Gastrocnemius medialis (tissue), 4 donors: Measurements from ENCODE around the gene DSEL. TPM values are rescaled to one million over a fixed set of nuclear protein-coding genes. Genes with fewer than 3 reads are reported as not detected.

Experiments used
- ATAC-seq, 2 donors: fragments of 150-250 bp; one replicate each; pipeline ENCODE4 v1.9.1; 2016
- DNase-seq, 2 donors: peaks; one replicate each; pipeline ENCODE4 v3.0.0-alpha.2; 2019
- H3K27ac ChIP-seq, 4 donors: fragments of 200-600 bp; sonication (generic); 1 replicate in 1 of 4; 2 replicates in 3 of 4; pipeline ENCODE4 v1.5.1; 2016 to 2018; ENCODE audit warnings: mild to moderate bottlenecking in 2 of 4, moderate library complexity in 1 of 4
- H3K27me3 ChIP-seq, 3 donors: fragments of 200-600 bp; sonication (generic) in 2 of 3; 1 replicate in 1 of 3; 2 replicates in 2 of 3; pipeline versions ENCODE4 v1.5.1 to v1.6.0; 2016 to 2019; ENCODE audit warnings: mild to moderate bottlenecking in 1 of 3, moderate library complexity in 1 of 3
- H3K36me3 ChIP-seq, 2 donors: fragments of 200-600 bp; sonication (generic) in 1 of 2; one replicate each; pipeline ENCODE4 v1.5.1; 2017 to 2018
- H3K4me1 ChIP-seq, 2 donors: fragments of 200-600 bp; sonication (generic) in 1 of 2; one replicate each; pipeline ENCODE4 v1.5.1; 2016 to 2017; ENCODE audit warnings: mild to moderate bottlenecking in 2 of 2
- H3K4me3 ChIP-seq, 4 donors: fragments of 200-600 bp; sonication (generic) in 3 of 4; 1 replicate in 1 of 4; 2 replicates in 3 of 4; pipeline ENCODE4 v1.5.1; 2016 to 2019; ENCODE audit warnings: mild to moderate bottlenecking in 2 of 4
- H3K9me3 ChIP-seq, 3 donors: fragments of 200-600 bp; sonication (generic) in 2 of 3; 1 replicate in 1 of 3; 2 replicates in 2 of 3; pipeline ENCODE4 v1.5.1; 2016 to 2019
- POLR2A ChIP-seq, 2 donors: fragments of 450-650 bp; IDR thresholded peaks; one replicate each; pipeline ENCODE4 v1.6.1; 2017; ENCODE audit warnings: antibody characterized with exemption in 2 of 2, mild to moderate bottlenecking in 2 of 2, moderate library complexity in 2 of 2
- in situ Hi-C, 4 donors: fragments of 200-750 bp; cut with MboI; loops; one replicate each; pipeline versions ENCODE4 v1.15.0 to v1.8.0; 2017; ENCODE audit warnings: low sequenced_read_pairs in 4 of 4
- intact Hi-C: fragments of 100-400 bp; cut with DNase I; formaldehyde crosslinking; loops from one replicate; pipeline ENCODE4 v1.15.1; 2023; ENCODE audit warnings: low total_unique reads
- total RNA-seq, 4 donors: library from RNA; depleted of rRNA; stranded (reverse); fragments of >200 nt; gene quantifications; one replicate each; pipeline versions ENCODE4 v1.1.0 to v1.2.3, GENCODE V29; 2016
- TF ChIP-seq, protein P1 (sequence below), 5 experiments: fragments of 450-650 bp in 3 of 5; fragments of 200-600 bp in 2 of 5; sonication (generic) in 2 of 5; IDR thresholded peaks in 4 of 5; conservative IDR thresholded peaks in 1 of 5; 1 replicate in 4 of 5; 2 replicates in 1 of 5; pipeline ENCODE4 v1.5.1; 2016 to 2019; ENCODE audit warnings: antibody characterized with exemption in 5 of 5, mild to moderate bottlenecking in 3 of 5, moderate library complexity in 3 of 5

Gene DSEL
- total RNA-seq, 4 donors from 2014 or later, result 1.6 to 2.5 (median 2.3) TPM

DNA sequence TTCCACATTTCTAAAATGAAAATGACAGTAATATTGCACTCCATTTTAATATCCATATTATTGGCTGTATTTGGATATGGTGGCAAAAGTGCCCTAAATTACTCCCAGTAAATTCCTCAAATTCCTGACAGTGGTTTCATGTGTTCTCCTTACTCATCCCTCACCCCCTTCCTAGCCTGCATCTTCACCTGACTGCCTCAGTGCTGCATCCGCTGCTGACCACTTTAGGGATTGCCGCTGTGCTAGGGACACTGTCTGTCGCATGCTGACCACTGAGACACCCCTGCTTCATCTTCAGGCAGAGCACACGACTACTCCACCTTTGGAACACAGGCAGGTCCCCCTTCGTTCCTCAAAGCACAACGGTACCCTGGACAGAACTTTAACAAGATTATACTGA lies 32.6 kb downstream of the DSEL start:
- H3K27ac ChIP-seq, result no peak overlapping the region
- H3K4me1 ChIP-seq, result no peaks in the 10 kb centered on the region
- no peak for DNase-seq
- H3K9me3 ChIP-seq, result no peaks in the 10 kb centered on the region
- TF ChIP-seq, protein P1, sequence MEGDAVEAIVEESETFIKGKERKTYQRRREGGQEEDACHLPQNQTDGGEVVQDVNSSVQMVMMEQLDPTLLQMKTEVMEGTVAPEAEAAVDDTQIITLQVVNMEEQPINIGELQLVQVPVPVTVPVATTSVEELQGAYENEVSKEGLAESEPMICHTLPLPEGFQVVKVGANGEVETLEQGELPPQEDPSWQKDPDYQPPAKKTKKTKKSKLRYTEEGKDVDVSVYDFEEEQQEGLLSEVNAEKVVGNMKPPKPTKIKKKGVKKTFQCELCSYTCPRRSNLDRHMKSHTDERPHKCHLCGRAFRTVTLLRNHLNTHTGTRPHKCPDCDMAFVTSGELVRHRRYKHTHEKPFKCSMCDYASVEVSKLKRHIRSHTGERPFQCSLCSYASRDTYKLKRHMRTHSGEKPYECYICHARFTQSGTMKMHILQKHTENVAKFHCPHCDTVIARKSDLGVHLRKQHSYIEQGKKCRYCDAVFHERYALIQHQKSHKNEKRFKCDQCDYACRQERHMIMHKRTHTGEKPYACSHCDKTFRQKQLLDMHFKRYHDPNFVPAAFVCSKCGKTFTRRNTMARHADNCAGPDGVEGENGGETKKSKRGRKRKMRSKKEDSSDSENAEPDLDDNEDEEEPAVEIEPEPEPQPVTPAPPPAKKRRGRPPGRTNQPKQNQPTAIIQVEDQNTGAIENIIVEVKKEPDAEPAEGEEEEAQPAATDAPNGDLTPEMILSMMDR (IDR thresholded peaks at IDR 0.05 in 4 of 5, conservative IDR thresholded peaks at IDR 0.05 in 1 of 5), result no peak
- no peak for TF ChIP-seq POLR2A (IDR thresholded peaks at IDR 0.05)
- no peak overlapping the region for H3K4me3 ChIP-seq
- intact Hi-C loops, result no loop called here
- H3K36me3 ChIP-seq, result no peaks in the 10 kb centered on the region
- no peak for ATAC-seq
- no peaks in the 10 kb centered on the region for H3K27me3 ChIP-seq
- in situ Hi-C loops, result no loop called here

GRCh38 chr18:67483237-67483636 lies 33.3 kb downstream of the DSEL start:
- intact Hi-C loops (no loop called here), in situ Hi-C loops (no loop called here)
- DNase-seq (no peak), ATAC-seq (no peak)
- H3K4me1 ChIP-seq, result no peaks in the 10 kb centered on the region
- H3K27ac ChIP-seq, result no peak overlapping the region
- H3K36me3 ChIP-seq, result no peaks in the 10 kb centered on the region
- H3K27me3 ChIP-seq, result no peaks in the 10 kb centered on the region
- no peaks in the 10 kb centered on the region for H3K9me3 ChIP-seq
- TF ChIP-seq POLR2A (IDR thresholded peaks at IDR 0.05), result no peak
- TF ChIP-seq, protein P1 (IDR thresholded peaks at IDR 0.05 in 4 of 5, conservative IDR thresholded peaks at IDR 0.05 in 1 of 5), result no peak
- H3K4me3 ChIP-seq, result no peak overlapping the region

GRCh38 chr18:67478249-67478648 lies 38.3 kb downstream of the DSEL start:
- no peaks in the 10 kb centered on the region for H3K4me1 ChIP-seq
- in situ Hi-C loops (no loop called here), intact Hi-C loops (no loop called here)
- H3K9me3 ChIP-seq, result no peaks in the 10 kb centered on the region
- no peaks in the 10 kb centered on the region for H3K27me3 ChIP-seq
- ATAC-seq, result no peak
- no peaks in the 10 kb centered on the region for H3K36me3 ChIP-seq
- no peak for DNase-seq
- TF ChIP-seq, protein P1 (IDR thresholded peaks at IDR 0.05 in 4 of 5, conservative IDR thresholded peaks at IDR 0.05 in 1 of 5), result no peak
- no peak for TF ChIP-seq POLR2A (IDR thresholded peaks at IDR 0.05)
- H3K27ac ChIP-seq, result no peak overlapping the region
- no peak overlapping the region for H3K4me3 ChIP-seq

DNA sequence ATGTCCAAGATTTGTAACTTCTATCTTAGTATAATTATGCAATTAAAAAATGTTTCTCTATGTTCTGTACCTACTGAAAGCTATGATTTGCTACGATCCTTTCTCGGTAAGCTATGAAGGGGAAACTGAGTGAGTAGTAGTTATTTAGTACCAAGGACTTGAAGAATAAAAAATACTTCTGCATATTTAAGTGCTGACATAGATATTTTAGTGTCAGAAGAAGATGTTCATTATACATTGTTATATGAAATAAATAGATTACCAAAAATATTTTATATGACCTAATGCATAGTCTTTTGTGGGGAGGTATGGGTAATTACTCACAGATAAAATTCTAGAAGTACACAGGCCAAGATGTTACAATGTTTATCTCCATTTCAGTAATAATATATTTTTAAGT lies 39.0 kb downstream of the DSEL start:
- H3K4me3 ChIP-seq, result no peak overlapping the region
- intact Hi-C loops, result no loop called here
- no peaks in the 10 kb centered on the region for H3K4me1 ChIP-seq

GRCh38 chr18:67476585-67476984 lies 39.9 kb downstream of the DSEL start:
- Histone ChIP-seq H3K4me1 (no peaks in the 10 kb centered on the region), H3K36me3 (no peaks in the 10 kb centered on the region), H3K9me3 (no peaks in the 10 kb centered on the region), H3K27ac (no peak overlapping the region), H3K27me3 (no peaks in the 10 kb centered on the region), H3K4me3 (no peak overlapping the region)
- no peak for DNase-seq
- intact Hi-C loops (no loop called here), in situ Hi-C loops (no loop called here)
- TF ChIP-seq POLR2A (IDR thresholded peaks at IDR 0.05), result no peak
- TF ChIP-seq, protein P1 (IDR thresholded peaks at IDR 0.05 in 4 of 5, conservative IDR thresholded peaks at IDR 0.05 in 1 of 5), result no peak
- no peak for ATAC-seq

More for the DNA sequence above, 39.0 kb downstream of the DSEL start:
- in situ Hi-C loops, result no loop called here
- H3K9me3 ChIP-seq, result no peaks in the 10 kb centered on the region
- H3K27ac ChIP-seq, result no peak overlapping the region
- H3K36me3 ChIP-seq, result no peaks in the 10 kb centered on the region
- no peak for TF ChIP-seq POLR2A (IDR thresholded peaks at IDR 0.05)
- TF ChIP-seq, protein P1 (IDR thresholded peaks at IDR 0.05 in 4 of 5, conservative IDR thresholded peaks at IDR 0.05 in 1 of 5), result no peak
- DNase-seq, result no peak
- ATAC-seq, result no peak
- H3K27me3 ChIP-seq, result no peaks in the 10 kb centered on the region
